HT-29 (cell line): Measurements from ENCODE around the gene ESYT2. TPM values are rescaled to one million over a fixed set of nuclear protein-coding genes. Genes with fewer than 3 reads are reported as not detected.
"Not testable (repeated sequence)": the region's sequence is repeated elsewhere in the genome, so short reads cannot be mapped to it uniquely, and the experiment has no call there.

Source experiments
- DNase-seq: peaks from one replicate; pipeline ENCODE4 v3.0.0-alpha.2; 2015; ENCODE audit warnings: low spot score
- total RNA-seq: library from RNA; depleted of rRNA; stranded (reverse); fragments of >200 nt; shearing (Covaris generic); gene quantifications from 2 replicates; pipeline ENCODE4 v1.2.3, GENCODE V29; 2014; rRNA removed

The ESYT2 gene, protein sequence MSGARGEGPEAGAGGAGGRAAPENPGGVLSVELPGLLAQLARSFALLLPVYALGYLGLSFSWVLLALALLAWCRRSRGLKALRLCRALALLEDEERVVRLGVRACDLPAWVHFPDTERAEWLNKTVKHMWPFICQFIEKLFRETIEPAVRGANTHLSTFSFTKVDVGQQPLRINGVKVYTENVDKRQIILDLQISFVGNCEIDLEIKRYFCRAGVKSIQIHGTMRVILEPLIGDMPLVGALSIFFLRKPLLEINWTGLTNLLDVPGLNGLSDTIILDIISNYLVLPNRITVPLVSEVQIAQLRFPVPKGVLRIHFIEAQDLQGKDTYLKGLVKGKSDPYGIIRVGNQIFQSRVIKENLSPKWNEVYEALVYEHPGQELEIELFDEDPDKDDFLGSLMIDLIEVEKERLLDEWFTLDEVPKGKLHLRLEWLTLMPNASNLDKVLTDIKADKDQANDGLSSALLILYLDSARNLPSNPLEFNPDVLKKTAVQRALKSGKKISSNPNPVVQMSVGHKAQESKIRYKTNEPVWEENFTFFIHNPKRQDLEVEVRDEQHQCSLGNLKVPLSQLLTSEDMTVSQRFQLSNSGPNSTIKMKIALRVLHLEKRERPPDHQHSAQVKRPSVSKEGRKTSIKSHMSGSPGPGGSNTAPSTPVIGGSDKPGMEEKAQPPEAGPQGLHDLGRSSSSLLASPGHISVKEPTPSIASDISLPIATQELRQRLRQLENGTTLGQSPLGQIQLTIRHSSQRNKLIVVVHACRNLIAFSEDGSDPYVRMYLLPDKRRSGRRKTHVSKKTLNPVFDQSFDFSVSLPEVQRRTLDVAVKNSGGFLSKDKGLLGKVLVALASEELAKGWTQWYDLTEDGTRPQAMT
- 75.4 and 76.4 TPM in 2 replicates for total RNA-seq

GRCh38 chr7:158829342-158830210 lies at the start of gene ESYT2:
TSS of gene ESYT2 (minus strand) at chr7:158829509. CDS start at chr7:158829418, 91 bp downstream.
- DNase-seq, result peak; percentile 99

DNA sequence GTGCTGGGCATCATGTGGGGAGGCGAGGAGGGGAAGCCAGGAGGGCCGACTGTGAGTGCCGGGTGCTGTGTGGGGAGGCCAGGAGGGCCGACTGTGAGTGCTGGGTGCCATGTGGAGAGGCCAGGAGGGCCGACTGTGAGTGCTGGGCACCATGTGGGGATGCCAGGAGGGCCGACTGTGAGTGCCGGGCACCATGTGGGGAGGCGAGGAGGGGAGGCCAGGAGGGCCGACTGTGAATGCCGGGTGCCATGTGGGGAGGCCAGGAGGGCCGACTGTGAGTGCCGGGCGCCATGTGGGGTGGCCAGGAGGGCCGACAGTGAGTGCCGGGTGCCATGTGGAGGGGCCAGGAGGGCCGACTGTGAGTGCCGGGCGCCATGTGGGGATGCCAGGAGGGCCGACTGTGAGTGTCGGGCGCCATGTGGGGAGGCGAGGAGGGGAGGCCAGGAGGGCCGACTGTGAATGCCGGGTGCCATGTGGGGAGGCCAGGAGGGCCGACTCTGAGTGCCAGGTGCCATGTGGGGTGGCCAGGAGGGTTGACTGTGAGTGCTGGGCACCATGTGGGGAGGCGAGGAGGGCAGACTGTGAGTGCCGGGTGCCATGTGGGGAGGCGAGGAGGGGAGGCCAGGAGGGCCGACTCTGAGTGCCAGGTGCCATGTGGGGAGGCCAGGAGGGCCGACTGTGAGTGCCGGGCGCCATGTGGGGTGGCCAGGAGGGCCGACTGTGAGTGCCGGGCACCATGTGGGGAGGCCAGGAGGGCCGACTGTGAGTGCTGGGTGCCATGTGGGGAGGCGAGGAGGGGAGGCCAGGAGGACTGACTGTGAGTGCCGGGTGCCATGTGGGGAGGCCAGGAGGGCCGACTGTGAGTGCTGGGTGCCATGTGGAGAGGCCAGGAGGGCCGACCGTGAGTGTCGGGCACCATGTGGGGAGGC lies 49.1 kb upstream of the ESYT2 start:
- DNase-seq, result not testable (repeated sequence)

DNA sequence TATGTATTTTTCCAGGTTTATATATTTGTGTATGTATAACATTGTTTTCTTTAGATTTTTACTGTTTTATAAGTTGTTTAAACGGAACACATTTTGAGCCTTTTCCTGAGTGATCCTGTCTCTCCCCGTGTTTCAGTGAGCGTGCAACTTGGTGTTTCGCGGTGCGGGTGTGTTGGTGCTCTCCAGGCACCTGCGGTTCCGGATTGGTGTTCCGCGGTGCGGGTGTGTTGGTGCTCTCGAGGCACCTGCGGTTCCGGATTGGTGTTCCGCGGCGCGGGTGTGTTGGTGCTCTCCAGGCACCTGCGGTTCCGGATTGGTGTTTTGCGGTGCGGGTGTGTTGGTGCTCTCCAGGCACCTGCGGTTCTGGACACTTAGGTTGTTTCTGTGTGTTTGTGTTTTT lies 47.7 kb upstream of the ESYT2 start:
- DNase-seq, result no peak

DNA sequence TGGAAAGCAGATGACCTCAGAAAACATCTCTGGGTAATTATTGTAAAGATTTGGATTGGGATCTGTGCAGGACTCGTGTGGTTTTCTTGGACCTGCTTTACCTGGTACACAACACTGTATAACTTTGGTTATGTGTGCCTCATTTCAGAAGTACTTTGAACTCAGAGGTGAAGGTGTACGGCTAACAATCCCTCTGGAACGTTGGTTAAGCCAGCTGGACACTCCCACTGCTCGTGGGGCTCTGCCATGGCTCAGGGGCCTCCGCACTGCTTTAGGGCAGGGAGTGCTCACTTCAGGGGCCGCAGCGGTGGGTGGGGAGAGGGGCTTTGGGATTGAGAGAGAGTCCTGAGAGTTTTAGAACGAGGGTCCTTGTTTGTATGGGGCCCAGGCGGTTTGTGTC lies 40.6 kb upstream of the ESYT2 start:
- no peak for DNase-seq

DNA sequence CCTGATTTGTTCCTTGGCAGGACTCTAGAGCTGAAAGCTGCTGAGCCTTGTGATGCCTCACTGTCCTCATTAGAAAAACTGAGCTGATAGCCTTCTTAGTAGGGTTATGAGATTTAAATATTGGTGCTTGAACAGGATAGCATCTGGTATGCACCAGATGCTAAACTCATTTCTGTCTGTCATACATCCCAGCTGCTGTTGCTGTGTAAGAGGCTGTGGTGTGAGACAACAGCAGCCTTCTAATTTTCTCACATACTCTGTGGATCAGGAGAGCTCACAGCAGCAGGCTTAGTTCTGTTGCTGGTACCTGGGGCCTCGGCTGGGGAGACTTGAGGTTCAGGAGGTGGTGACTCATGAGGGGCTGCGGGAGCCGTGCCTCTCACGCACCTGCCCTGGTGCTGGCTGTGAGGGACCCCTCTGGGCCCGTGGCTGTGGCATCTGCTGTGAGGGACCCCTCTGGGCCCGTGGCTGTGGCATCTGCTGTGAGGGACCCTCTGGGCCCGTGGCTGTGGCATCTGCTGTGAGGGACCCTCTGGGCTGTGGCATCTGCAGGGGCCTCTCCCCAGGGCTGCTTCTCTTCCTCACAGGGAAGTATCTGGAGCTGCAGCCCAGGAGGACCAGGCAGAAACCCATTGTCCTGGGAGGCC lies 39.6 kb upstream of the ESYT2 start:
- no peak for DNase-seq

GRCh38 chr7:158867214-158867984 lies 38.1 kb upstream of the ESYT2 start:
- no peak for DNase-seq

- DNase-seq, result no peak
Observed at GRCh38 chr7:158865977-158866376, 36.7 kb upstream of the ESYT2 start.

DNA sequence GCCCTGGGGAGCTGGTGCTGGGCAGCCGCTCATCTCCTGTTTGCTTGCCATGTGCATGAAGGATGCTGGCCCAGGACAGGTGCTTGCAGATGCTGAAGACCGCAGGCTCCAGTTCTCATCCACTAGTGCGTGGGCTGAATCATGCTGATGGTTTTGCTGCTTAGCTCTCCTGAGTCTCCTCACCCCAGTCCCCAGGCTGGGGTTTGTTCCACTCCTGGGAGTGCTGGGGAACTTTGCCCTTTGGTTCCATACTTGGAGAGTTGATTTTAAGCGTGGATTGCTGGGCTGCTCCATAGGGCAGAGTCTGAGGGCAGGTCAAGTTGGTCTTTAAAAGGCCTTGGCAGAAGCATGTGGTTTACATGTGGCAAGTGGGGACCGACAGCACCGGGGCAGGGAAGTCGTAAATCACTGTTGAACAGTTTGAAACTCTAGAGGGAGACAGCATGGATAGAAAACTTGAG lies 36.2 kb upstream of the ESYT2 start:
- peak; percentile 61 for DNase-seq

- no peak for DNase-seq
Observed at GRCh38 chr7:158864833-158865232, 35.5 kb upstream of the ESYT2 start.

- no peak for DNase-seq
Observed at GRCh38 chr7:158864507-158864820, 35.2 kb upstream of the ESYT2 start.

DNA sequence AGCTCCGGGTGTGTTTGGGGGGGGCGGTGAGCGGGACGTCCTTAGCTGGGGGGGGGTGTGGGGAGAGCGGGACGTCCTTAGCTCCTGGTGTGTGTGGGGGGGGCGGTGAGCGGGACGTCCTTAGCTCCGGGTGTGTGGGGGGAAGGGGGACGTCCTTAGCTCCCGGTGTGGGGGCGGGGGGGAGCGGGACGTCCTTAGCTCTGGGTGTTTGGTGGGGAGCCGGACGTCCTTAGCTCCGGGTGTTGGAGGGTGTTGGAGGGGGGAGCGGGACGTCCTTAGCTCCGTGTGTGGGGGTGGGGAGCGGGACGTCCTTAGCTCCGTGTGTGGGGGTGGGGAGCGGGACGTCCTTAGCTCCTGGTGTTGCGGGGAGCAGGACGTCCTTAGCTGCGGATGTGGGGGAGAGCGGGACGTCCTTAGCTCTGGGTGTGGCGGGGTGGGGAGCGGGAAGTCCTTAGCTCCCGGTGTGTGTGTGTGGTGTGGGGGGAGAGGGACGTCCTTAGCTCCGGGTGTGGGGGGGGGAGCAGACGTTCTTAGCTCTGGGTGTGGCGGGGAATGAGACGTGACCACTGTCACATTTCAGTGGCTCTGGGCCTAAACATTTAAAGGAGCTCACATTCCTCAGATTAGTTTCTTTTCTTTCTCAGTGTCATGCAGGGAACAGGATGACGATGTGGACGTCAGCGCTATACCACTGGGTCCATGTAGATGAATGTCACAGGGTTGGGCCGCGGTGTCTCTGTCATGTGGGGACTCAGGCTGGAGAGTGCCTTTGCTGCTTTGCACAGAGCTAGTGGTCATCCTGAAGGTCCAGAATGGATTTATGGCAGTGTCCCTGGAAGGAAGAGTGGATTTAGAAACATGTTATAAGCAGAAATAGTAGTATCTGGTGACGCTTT lies 34.5 kb upstream of the ESYT2 start:
- peak; percentile 58 for DNase-seq

- peak; percentile 75 for DNase-seq
Observed at GRCh38 chr7:158862985-158863610, 33.8 kb upstream of the ESYT2 start.

DNA sequence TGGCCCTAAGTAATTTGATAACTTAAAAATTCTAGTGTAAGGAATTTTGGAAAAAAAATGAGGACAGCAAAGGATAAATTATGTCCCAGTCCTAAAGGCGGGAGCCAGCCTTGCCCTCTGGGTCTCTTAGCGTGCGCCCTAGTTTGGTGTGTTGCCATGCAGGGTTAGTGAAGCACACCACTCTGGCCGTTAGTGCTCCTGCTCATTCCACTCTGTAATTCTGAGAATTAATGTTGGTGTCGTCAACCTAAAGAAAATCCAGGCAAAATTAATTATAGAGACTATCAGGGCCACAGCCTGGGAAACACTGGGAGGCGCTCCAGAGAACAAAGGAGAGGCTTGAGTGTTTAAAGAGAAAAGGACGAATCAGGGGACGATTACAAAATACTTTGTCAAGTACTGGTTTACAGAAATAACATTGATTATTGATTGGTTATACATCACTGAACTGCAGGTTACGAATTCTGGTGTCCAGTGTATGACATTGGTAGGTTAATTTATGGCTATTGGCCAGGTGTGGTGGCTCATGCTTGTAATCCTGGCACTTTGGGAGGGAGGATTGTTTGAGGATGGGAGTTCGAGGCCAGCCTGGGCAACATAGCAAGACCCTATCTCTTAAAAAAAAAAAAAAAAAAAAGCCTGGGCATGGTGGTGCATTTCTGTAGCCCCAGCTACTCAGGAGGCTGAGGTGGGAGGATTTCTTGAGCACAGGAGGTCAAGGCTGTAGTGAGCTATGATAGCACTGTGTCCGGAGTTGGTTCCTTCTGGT lies 32.8 kb upstream of the ESYT2 start:
- DNase-seq, result no peak

- DNase-seq, result no peak
Observed at GRCh38 chr7:158861004-158861787, 31.9 kb upstream of the ESYT2 start.

DNA sequence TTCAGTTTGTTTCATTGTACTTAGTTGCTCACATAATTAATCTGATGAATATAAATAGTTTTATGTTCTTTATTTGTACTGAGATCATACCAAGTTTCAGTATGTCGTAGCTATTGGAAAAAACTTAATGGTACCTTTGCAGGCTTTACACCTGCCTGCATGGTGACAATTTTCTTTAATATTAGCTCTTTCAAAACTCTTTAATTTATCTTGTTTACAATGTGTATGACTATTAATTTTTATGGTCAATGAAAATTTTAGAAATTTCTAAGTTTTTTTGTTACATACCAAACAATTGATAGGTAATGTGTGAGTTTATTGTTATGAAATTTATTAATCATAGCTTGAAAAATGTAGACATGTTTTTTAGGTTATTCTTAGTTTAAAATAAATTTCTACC lies 31.1 kb upstream of the ESYT2 start:
- no peak for DNase-seq
